ENCODE results near the gene MRPL42. TPM values are rescaled to one million over a fixed set of nuclear protein-coding genes. Genes with fewer than 3 reads are reported as not detected.
"Not testable (repeated sequence)": the region's sequence is repeated elsewhere in the genome, so short reads cannot be mapped to it uniquely, and the experiment has no call there.

The MRPL42 gene
- total RNA-seq, 1 experiment from 2014 or later, result 117 TPM

DNA sequence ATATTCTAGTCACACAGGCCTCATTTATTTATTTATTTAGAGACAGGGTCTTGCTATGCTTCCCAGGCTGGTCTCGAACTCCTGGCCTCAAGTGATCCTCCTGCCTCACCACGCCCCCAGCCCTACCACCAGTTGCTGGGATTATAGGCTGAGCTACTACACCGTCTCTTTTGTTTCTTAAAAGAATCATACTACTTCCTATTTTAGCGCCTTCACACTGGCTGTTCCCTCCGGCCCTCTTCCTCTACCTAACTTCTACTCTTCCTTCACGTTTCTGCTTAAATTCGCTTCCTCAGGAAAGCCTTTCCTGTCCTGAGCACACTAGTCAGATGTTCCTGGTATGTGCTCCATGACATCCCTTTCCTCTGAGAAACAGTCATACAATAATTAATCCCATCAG lies 6.4 kb upstream of the MRPL42 start:
- Histone ChIP-seq H3K4me3 (no peak overlapping the region), H3K36me3 (no peaks in the 10 kb centered on the region), H3K4me1 (no peaks in the 10 kb centered on the region), H3K27me3 (no peaks in the 10 kb centered on the region), H3K27ac (no peak overlapping the region), H3K9me3 (replicated peaks) (no peaks in the 10 kb centered on the region)
- no peak for DNase-seq

DNA sequence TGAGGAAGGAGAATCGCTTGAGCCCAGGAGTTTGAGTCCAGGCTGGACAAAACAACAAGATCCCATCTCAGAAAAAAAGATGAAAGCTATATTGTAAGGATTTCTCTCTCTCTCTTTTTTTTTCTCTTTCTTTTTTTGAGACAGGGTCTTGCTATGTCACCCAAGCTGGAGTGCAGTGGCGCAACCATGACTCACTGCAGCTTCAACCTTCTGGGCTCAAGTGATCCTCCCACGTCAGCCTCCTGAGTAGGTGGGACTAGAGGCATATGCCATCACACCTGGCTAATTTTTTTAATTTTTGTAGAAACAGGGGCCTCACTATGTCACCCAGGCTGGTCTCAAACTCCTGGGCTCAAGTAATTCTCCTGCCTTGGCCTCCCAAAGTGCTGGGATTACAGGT lies 5.8 kb upstream of the MRPL42 start:
- Histone ChIP-seq H3K4me3 (no peak overlapping the region), H3K9me3 (replicated peaks) (no peaks in the 10 kb centered on the region), H3K27ac (no peak overlapping the region), H3K36me3 (no peaks in the 10 kb centered on the region), H3K27me3 (no peaks in the 10 kb centered on the region), H3K4me1 (no peaks in the 10 kb centered on the region)
- no peak for DNase-seq

DNA sequence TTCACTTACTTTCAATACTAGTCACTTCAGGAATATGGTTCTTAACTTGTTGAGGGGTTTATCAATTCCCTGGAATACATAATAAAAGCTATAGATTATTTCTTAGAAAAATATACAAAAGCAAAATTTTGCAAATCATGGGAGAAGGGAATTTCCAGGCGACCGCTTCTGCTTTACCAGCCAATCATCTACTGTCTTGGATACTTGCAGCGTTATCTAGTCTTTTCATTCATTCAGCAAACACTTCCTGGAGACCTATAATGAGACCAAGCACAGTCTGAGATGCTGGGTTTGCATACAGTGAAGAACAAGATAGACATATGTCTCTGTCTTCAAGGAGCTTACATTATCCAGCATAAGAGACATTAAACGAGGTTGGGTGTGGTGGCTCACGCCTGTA lies 1.5 kb upstream of the MRPL42 start:
- Histone ChIP-seq H3K4me1 (no peaks in the 10 kb centered on the region), H3K27me3 (no peaks in the 10 kb centered on the region), H3K36me3 (peaks cover 5% of the 10 kb centered on the region; the same call in 1 of the 2 replicates), H3K9me3 (replicated peaks) (no peaks in the 10 kb centered on the region), H3K27ac (no peak overlapping the region), H3K4me3 (no peak overlapping the region)
- DNase-seq, result no peak

DNA sequence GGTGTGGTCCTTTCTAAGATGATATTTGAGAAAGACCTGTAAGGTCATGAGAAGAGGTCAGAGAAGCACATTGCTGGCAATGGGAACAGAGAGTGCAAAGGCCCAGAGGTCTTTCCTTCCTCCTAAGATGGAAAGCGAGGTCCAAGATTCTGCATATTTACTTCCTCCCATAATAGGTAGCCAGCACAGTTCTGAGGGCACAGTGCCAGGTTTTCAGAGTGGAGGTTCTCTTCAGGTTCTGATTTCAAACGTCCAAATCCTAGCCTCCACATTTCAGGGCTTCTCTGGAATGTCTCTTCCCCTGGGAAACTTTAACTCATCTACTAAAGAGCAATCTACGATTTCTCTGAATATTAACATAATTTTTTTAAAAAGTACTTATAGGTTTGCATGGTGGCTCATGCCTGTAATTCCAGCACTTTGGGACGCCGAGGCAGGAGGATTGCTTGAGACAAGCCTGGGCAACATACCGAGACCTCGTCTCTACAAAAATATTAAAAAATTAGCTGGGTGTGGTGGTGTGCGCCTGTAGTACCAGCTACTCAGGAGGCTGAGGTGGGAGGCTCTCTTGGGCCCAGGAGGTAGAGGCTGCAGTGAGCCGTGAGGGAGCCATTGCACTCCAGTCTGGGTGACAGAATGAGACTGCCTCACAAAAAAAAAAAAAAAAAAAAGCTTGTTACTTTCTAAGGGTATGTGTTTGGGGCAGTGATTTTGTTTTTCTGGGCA lies 526 bp upstream of the MRPL42 start:
- no peaks in the 10 kb centered on the region for H3K4me1 ChIP-seq
- peak overlapping the region; percentile 95 for H3K27ac ChIP-seq
- peaks cover 14% of the 10 kb centered on the region; the same call in 1 of the 2 replicates for H3K36me3 ChIP-seq
- peak overlapping the region; percentile 100 for H3K4me3 ChIP-seq
- no peak for DNase-seq
- H3K27me3 ChIP-seq, result no peaks in the 10 kb centered on the region
- no peaks in the 10 kb centered on the region for H3K9me3 ChIP-seq (replicated peaks)

DNA sequence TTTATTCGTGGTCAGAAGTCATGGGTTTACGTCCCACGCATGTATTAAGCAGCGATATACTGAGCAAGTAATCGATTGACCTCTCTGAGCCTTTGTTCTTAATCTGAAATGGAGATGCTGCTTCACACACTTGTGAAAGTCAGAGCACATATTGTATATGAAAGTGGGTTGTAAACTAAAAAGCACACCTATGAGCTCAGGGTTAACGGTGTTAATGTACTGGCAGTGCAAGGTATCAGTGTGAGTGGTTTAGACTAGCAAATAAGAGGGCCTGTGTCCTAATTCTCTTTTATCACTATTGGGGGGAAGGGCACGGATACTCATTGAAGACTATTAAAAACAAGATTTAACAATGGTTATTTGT lies 676 bp downstream of the MRPL42 start:
- Histone ChIP-seq H3K4me1 (no peaks in the 10 kb centered on the region), H3K36me3 (peaks cover 20% of the 10 kb centered on the region), H3K27me3 (no peaks in the 10 kb centered on the region), H3K4me3 (peak overlapping the region; percentile 100), H3K9me3 (replicated peaks) (no peaks in the 10 kb centered on the region), H3K27ac (peak overlapping the region; percentile 95)
- no peak for DNase-seq

GRCh38 chr12:93469386-93469785 lies 2.1 kb downstream of the MRPL42 start:
- Histone ChIP-seq H3K4me3 (no peak overlapping the region), H3K27me3 (no peaks in the 10 kb centered on the region), H3K9me3 (replicated peaks) (no peaks in the 10 kb centered on the region), H3K27ac (no peak overlapping the region), H3K4me1 (no peaks in the 10 kb centered on the region), H3K36me3 (peaks cover 33% of the 10 kb centered on the region)
- DNase-seq, result no peak

GRCh38 chr12:93476555-93476954 lies 9.2 kb downstream of the MRPL42 start:
- no peaks in the 10 kb centered on the region for H3K9me3 ChIP-seq (replicated peaks)
- no peaks in the 10 kb centered on the region for H3K27me3 ChIP-seq
- no peak overlapping the region for H3K27ac ChIP-seq
- no peak overlapping the region for H3K4me3 ChIP-seq
- H3K4me1 ChIP-seq, result no peaks in the 10 kb centered on the region
- DNase-seq, result no peak
- H3K36me3 ChIP-seq, result peaks cover 64% of the 10 kb centered on the region

- Histone ChIP-seq H3K27me3 (no peaks in the 10 kb centered on the region), H3K27ac (no peak overlapping the region), H3K36me3 (peaks cover 67% of the 10 kb centered on the region), H3K4me3 (no peak overlapping the region), H3K9me3 (replicated peaks) (no peaks in the 10 kb centered on the region), H3K4me1 (peaks cover 4% of the 10 kb centered on the region)
- DNase-seq, result no peak
Observed at GRCh38 chr12:93482721-93483120, 15.4 kb downstream of the MRPL42 start.

GRCh38 chr12:93483151-93483807 lies 16.0 kb downstream of the MRPL42 start:
- no peaks in the 10 kb centered on the region for H3K27me3 ChIP-seq
- no peak for DNase-seq
- peaks cover 69% of the 10 kb centered on the region for H3K36me3 ChIP-seq

DNA sequence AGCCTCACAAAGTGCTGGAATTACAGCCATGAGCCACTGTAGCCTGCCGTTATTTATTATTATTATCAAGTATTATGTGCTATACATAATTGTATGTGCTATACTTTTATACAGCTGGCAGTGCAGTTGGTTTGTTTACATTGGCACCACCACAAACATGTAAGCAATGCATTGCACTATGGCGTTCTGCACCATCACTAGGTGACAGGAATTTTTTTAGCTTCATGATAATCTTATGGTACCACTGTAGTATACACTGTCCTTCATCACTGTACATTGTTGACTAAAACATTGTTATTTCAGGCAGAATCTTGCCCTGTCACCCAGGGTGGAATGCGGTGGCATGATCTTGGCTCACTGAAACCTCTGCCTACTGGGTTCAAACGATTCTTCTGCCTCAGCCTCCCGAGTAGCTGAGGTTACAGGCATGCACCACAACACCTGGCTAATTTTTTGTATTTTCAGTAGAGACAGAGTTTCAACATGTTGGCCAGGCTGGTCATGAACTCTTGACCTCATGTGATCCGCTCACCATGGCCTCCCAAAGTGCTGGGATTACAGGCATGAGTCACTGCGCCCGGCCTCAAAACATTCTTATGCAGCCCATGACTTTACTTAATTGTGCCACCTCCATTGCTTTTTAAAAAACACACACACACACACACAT lies 17.1 kb downstream of the MRPL42 start:
- DNase-seq, result peak; percentile 16 to 20
- H3K4me3 ChIP-seq, result no peak overlapping the region
- peaks cover 68% of the 10 kb centered on the region for H3K36me3 ChIP-seq
- peaks cover 4% of the 10 kb centered on the region for H3K4me1 ChIP-seq
- no peaks in the 10 kb centered on the region for H3K27me3 ChIP-seq
- H3K27ac ChIP-seq, result no peak overlapping the region
- H3K9me3 ChIP-seq (replicated peaks), result no peaks in the 10 kb centered on the region

More at GRCh38 chr12:93483151-93483807, 16.0 kb downstream of the MRPL42 start:
- H3K4me1 ChIP-seq, result peaks cover 4% of the 10 kb centered on the region
- no peak overlapping the region for H3K27ac ChIP-seq
- no peaks in the 10 kb centered on the region for H3K9me3 ChIP-seq (replicated peaks)
- H3K4me3 ChIP-seq, result no peak overlapping the region

DNA sequence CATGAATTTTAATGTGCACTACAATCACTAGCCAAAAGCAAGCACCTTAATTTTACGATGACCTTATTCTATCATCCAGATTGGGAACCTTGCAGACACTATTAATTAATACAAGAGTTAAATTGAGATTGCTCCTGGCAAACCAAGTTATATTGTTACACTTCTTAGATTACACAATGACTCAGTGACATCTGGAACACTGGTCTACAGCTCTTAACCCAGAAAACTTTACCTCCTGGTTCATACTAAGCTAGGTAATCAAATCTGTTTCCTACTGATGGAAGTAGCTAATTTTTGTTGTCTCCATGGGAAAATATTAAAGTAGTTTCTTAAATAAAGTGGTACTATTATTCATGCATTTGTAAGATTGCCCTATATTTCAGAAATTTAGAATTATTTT lies 25.5 kb downstream of the MRPL42 start:
- H3K36me3 ChIP-seq, result peaks cover 45% of the 10 kb centered on the region
- H3K27ac ChIP-seq; H3K4me3 ChIP-seq; H3K9me3 ChIP-seq (replicated peaks); H3K4me1 ChIP-seq; DNase-seq; H3K27me3 ChIP-seq: not testable (repeated sequence)

DNA sequence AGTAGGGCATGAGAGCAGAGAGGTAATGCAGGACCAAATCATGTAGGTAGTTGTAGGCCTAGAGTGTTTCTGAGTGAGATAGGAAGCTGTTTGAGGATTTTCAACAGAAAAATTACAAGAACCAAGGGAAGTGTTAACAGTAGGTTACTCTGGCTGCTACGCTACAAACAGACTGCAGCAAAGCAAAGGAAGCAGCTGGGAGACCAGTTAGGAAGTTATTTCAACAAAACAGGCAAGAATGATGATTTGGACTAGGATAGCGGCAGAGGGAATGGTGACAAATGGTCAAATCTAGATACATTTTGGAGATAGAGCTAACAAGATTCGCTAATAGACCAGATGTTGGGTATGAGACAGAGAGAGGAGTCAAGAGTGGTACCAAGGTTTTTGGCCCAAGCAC lies 26.8 kb downstream of the MRPL42 start:
- no peak overlapping the region for H3K27ac ChIP-seq
- H3K36me3 ChIP-seq, result peaks cover 35% of the 10 kb centered on the region
- H3K4me3 ChIP-seq, result no peak overlapping the region
- no peaks in the 10 kb centered on the region for H3K4me1 ChIP-seq
- no peaks in the 10 kb centered on the region for H3K27me3 ChIP-seq
- 0 out of 2 replicates have a peak, but pooled peaks cover 3% of the 10 kb centered on the region for H3K9me3 ChIP-seq (replicated peaks)
- DNase-seq, result no peak

DNA sequence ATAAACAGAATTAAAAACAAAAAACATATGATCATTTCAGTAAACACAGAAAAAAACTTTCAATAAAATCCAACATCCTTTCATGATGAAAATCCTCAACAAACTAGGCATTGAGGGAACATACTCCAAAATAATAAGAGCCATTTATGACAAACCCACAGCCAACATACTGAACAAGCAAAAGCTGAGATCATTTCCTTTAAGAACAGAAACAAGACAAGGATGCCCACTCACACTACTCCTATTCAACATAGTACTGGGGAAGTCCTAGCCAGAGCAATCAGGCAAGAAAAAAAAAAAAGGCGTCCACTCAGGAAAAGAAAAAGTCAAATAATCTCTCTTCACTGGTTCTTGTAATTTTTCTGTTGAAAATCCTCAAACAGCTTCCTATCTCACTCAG lies 30.1 kb downstream of the MRPL42 start:
- Histone ChIP-seq H3K4me1 (no peaks in the 10 kb centered on the region), H3K36me3 (peaks cover 20% of the 10 kb centered on the region), H3K4me3 (no peak overlapping the region), H3K9me3 (replicated peaks) (0 out of 2 replicates have a peak, but pooled peaks cover 3% of the 10 kb centered on the region), H3K27ac (no peak overlapping the region), H3K27me3 (no peaks in the 10 kb centered on the region)
- no peak for DNase-seq

DNA sequence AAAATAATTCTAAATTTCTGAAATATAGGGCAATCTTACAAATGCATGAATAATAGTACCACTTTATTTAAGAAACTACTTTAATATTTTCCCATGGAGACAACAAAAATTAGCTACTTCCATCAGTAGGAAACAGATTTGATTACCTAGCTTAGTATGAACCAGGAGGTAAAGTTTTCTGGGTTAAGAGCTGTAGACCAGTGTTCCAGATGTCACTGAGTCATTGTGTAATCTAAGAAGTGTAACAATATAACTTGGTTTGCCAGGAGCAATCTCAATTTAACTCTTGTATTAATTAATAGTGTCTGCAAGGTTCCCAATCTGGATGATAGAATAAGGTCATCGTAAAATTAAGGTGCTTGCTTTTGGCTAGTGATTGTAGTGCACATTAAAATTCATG lies 31.5 kb downstream of the MRPL42 start:
- H3K4me3 ChIP-seq; DNase-seq; H3K27ac ChIP-seq; H3K9me3 ChIP-seq (replicated peaks); H3K4me1 ChIP-seq; H3K27me3 ChIP-seq: not testable (repeated sequence)
- peaks cover 23% of the 10 kb centered on the region for H3K36me3 ChIP-seq

GRCh38 chr12:93500201-93500600 lies 32.9 kb downstream of the MRPL42 start:
- Histone ChIP-seq H3K4me1 (no peaks in the 10 kb centered on the region), H3K9me3 (replicated peaks) (0 out of 2 replicates have a peak, but pooled peaks cover 3% of the 10 kb centered on the region)
- no peak for DNase-seq

More at GRCh38 chr12:93500201-93500600, 32.9 kb downstream of the MRPL42 start:
- H3K4me3 ChIP-seq, result no peak overlapping the region
- H3K27ac ChIP-seq, result no peak overlapping the region
- peaks cover 23% of the 10 kb centered on the region for H3K36me3 ChIP-seq
- no peaks in the 10 kb centered on the region for H3K27me3 ChIP-seq
